A673 (cell line): ENCODE data around the gene HSF2.

Experiments
- EZH2 ChIP-seq: fragments of 200-600 bp; sonication (generic); IDR thresholded peaks from 2 replicates; pipeline ENCODE4 v1.6.1; 2017; ENCODE audit warnings: borderline replicate concordance, low read depth, mild to moderate bottlenecking, mixed read lengths, antibody characterized with exemption, low read length; ENCODE audit not compliant: poor library complexity, severe bottlenecking
- TF ChIP-seq, protein P1 (sequence below): fragments of 300-800, 200-600 bp; sonication (generic); conservative IDR thresholded peaks from 2 replicates; pipeline ENCODE4 v1.5.1; 2017; ENCODE audit warnings: low read depth, mild to moderate bottlenecking, antibody characterized with exemption, low read length, moderate library complexity, mixed read lengths

DNA sequence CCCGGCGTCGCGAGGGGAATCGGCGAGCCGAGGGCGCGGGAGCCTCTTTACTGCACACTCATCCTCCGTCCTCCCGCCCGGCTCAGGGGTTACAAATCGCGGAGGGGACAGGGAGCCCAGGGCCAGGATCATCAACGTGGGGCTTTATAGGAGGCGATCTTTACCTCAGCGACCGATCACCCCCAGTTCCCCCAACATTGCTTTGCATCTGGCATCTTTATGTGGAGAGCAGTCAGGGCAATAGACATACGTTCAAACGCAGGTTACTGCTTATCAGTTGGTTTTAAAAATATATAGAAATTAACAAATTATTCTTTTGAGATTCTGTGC is 634 bp downstream of the HSF2 start:
- TF ChIP-seq, protein P1, sequence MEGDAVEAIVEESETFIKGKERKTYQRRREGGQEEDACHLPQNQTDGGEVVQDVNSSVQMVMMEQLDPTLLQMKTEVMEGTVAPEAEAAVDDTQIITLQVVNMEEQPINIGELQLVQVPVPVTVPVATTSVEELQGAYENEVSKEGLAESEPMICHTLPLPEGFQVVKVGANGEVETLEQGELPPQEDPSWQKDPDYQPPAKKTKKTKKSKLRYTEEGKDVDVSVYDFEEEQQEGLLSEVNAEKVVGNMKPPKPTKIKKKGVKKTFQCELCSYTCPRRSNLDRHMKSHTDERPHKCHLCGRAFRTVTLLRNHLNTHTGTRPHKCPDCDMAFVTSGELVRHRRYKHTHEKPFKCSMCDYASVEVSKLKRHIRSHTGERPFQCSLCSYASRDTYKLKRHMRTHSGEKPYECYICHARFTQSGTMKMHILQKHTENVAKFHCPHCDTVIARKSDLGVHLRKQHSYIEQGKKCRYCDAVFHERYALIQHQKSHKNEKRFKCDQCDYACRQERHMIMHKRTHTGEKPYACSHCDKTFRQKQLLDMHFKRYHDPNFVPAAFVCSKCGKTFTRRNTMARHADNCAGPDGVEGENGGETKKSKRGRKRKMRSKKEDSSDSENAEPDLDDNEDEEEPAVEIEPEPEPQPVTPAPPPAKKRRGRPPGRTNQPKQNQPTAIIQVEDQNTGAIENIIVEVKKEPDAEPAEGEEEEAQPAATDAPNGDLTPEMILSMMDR: no peak
- no peak for TF ChIP-seq EZH2
